ENCODE data around the gene POLR3G. TPM values are rescaled to one million over a fixed set of nuclear protein-coding genes. Genes with fewer than 3 reads are reported as not detected.

Gene POLR3G
- total RNA-seq, 1 experiment from 2014 or later: 73.6 TPM

GRCh38 chr5:90479611-90480385 is 5.1 kb downstream of the POLR3G start:
- Histone ChIP-seq H3K79me2 (ENCODE audit: insufficient read depth, low read length) (peaks cover 31% of the 10 kb centered on the region; the same call in 1 of the 2 replicates), H4K8ac (replicated peaks; ENCODE audit: insufficient read length, low read depth, low read length) (no peak overlapping the region), H3K27me3 (ENCODE audit: insufficient read depth, low read length) (no peaks in the 10 kb centered on the region), H3K4me1 (ENCODE audit: insufficient read depth, low read length) (peaks cover 16% of the 10 kb centered on the region), H2BK20ac (ENCODE audit: low read depth, low read length, poor library complexity, severe bottlenecking) (no peak overlapping the region), H3K9me3 (ENCODE audit: control insufficient read depth, low read depth, low read length) (no peaks in the 10 kb centered on the region), H3K23me2 (ENCODE audit: insufficient read length, low read depth, low read length, poor library complexity, severe bottlenecking) (no peaks in the 10 kb centered on the region), H2AFZ (ENCODE audit: low read length) (no peak overlapping the region), H3T11ph (ENCODE audit: low read length) (no peak overlapping the region), H3K23ac (ENCODE audit: insufficient read length, low read depth, low read length) (no peak overlapping the region), H2BK15ac (ENCODE audit: low read depth, low read length) (no peak overlapping the region), H3K4ac (ENCODE audit: low read depth, low read length) (no peak overlapping the region), H4K5ac (ENCODE audit: insufficient read length, low read depth, low read length) (no peak overlapping the region), H2BK120ac (ENCODE audit: low read depth, low read length, poor library complexity, severe bottlenecking) (no peak overlapping the region), H2BK5ac (ENCODE audit: insufficient read length, low read length) (no peak overlapping the region), H3K79me1 (ENCODE audit: insufficient read depth, low read depth, low read length, poor library complexity, severe bottlenecking) (no peaks in the 10 kb centered on the region), H2AK5ac (ENCODE audit: insufficient read length, low read length) (no peak overlapping the region), H2BK12ac (ENCODE audit: insufficient read length, low read depth, low read length) (no peak overlapping the region), H3K9ac (ENCODE audit: extremely low read depth, insufficient read length, low read length) (no peak overlapping the region), H3K27ac (ENCODE audit: insufficient read length, low read depth, low read length) (peak overlapping the region; percentile 7), H4K20me1 (ENCODE audit: control insufficient read depth, insufficient read depth, insufficient read length) (no peaks in the 10 kb centered on the region), H3K14ac (ENCODE audit: insufficient read depth, low read length) (no peak overlapping the region), H4K91ac (ENCODE audit: insufficient read length, low read depth, low read length) (no peak overlapping the region), H3K18ac (ENCODE audit: insufficient read length, low read depth, low read length) (no peak overlapping the region), H3K56ac (ENCODE audit: insufficient read length, low read depth, low read length) (no peak overlapping the region), H3K4me2 (ENCODE audit: insufficient read depth, insufficient read length, low read length) (no peak overlapping the region)
- H3K36me3 Mint-ChIP-seq (ENCODE audit: insufficient read depth in 1 of 3, low read depth in 3 of 3): peaks cover 11 to 40% (median 37%) of the 10 kb centered on the region in 3 experiments
- no peaks in the 10 kb centered on the region for H3K27me3 Mint-ChIP-seq (ENCODE audit: low read depth)
- no peak for TF ChIP-seq CTCF (conservative IDR thresholded peaks at IDR 0.05)
- peak overlapping the region; percentile 1 to 39 (median 35); a peak in 6 of 7 replicates for H3K27ac Mint-ChIP-seq
- no peak for DNase-seq
- H3K4me1 Mint-ChIP-seq: peaks cover 54 to 55% of the 10 kb centered on the region in 2 experiments
- no peaks in the 10 kb centered on the region for H3K9me3 Mint-ChIP-seq
- peak overlapping the region in 1 of 2 experiments; percentile 71; a peak in 3 of 5 replicates for H3K4me3 Mint-ChIP-seq
